Neural cell (in vitro differentiated cells): Measurements from ENCODE around the gene ZFYVE21. TPM values are rescaled to one million over a fixed set of nuclear protein-coding genes. Genes with fewer than 3 reads are reported as not detected.

Source experiments
- H2AFZ ChIP-seq: fragments of 200-600, 300-800 bp; sonication (generic), shearing (Covaris generic); 2 replicates; pipeline ENCODE4 v1.6.0; 2014; ENCODE audit warnings: low read depth, mild to moderate bottlenecking, antibody characterized with exemption, low read length, moderate library complexity
- H3F3A ChIP-seq: fragments of 200-600 bp; shearing (Covaris generic); 2 replicates; pipeline ENCODE4 v1.6.1; 2016; ENCODE audit warnings: mild to moderate bottlenecking, moderate library complexity, mixed read lengths, antibody characterized with exemption, low read length; ENCODE audit not compliant: insufficient read depth, poor library complexity, severe bottlenecking
- H3K27ac ChIP-seq: fragments of 200-600, 300-800 bp; sonication (generic), shearing (Covaris generic); 2 replicates; pipeline ENCODE4 v1.5.1; 2014; ENCODE audit warnings: mild to moderate bottlenecking, low read length, moderate library complexity
- H3K27me3 ChIP-seq: fragments of 300-800, 200-600 bp; sonication (generic), shearing (Covaris generic); 2 replicates; pipeline ENCODE4 v1.6.0; 2014; ENCODE audit warnings: mild to moderate bottlenecking, low read depth, low read length, moderate library complexity; ENCODE audit not compliant: insufficient read depth
- H3K36me3 ChIP-seq: fragments of 300-800, 200-600 bp; sonication (generic), shearing (Covaris generic); 2 replicates; pipeline ENCODE4 v1.5.1; 2014; ENCODE audit warnings: mild to moderate bottlenecking, antibody characterized with exemption, low read length, moderate library complexity; ENCODE audit not compliant: insufficient read depth
- H3K4me2 ChIP-seq: fragments of 300-800, 200-600 bp; sonication (generic), shearing (Covaris generic); 2 replicates; pipeline ENCODE4 v1.6.0; 2014; ENCODE audit warnings: mild to moderate bottlenecking, low read length
- H3K4me3 ChIP-seq: fragments of 300-800, 200-600 bp; sonication (generic), shearing (Covaris generic); 2 replicates; pipeline ENCODE4 v1.5.1; 2014; ENCODE audit warnings: mild to moderate bottlenecking, low read length, moderate library complexity
- H3K79me2 ChIP-seq: fragments of 200-600 bp; shearing (Covaris generic); replicated peaks from 2 replicates; pipeline ENCODE4 v1.6.0; 2014; ENCODE audit warnings: mild to moderate bottlenecking, low read length, moderate library complexity; ENCODE audit not compliant: insufficient read depth
- H3K9ac ChIP-seq: fragments of 300-800, 200-600 bp; sonication (generic), shearing (Covaris generic); 2 replicates; pipeline ENCODE4 v1.6.1; 2016; ENCODE audit warnings: mild to moderate bottlenecking, low read length, mixed read lengths
- H3K9me2 ChIP-seq: fragments of 200-600 bp; shearing (Covaris generic); 2 replicates; pipeline ENCODE4 v1.6.1; 2016; ENCODE audit warnings: mild to moderate bottlenecking, low read length, mixed read lengths; ENCODE audit not compliant: insufficient read depth
- H3K9me3 ChIP-seq: fragments of 200-600, 300-800 bp; sonication (generic), shearing (Covaris generic); 2 replicates; pipeline ENCODE4 v1.6.1; 2016; ENCODE audit warnings: mild to moderate bottlenecking, mixed run types, low read length, moderate library complexity, mixed read lengths
- H4K20me1 ChIP-seq: fragments of 200-600 bp; shearing (Covaris generic); 2 replicates; pipeline ENCODE4 v1.6.1; 2016; ENCODE audit warnings: mild to moderate bottlenecking, mixed run types; ENCODE audit not compliant: insufficient read depth
- EP300 ChIP-seq: fragments of 450-650 bp; conservative IDR thresholded peaks from 2 replicates; pipeline ENCODE4 v1.6.1; 2014; ENCODE audit warnings: antibody characterized with exemption, mild to moderate bottlenecking, moderate library complexity; ENCODE audit not compliant: poor library complexity, severe bottlenecking
- EZH2 ChIP-seq: fragments of 200-600, 300-800 bp; shearing (Covaris generic), sonication (generic); IDR thresholded peaks from 2 replicates; pipeline ENCODE4 v1.6.1; 2014; ENCODE audit warnings: antibody characterized with exemption, low read length, borderline replicate concordance, mild to moderate bottlenecking; ENCODE audit not compliant: insufficient read depth, poor library complexity, severe bottlenecking
- MXI1 ChIP-seq: fragments of 450-650 bp; conservative IDR thresholded peaks from 2 replicates; pipeline ENCODE4 v1.6.1; 2014; ENCODE audit warnings: antibody characterized with exemption, mild to moderate bottlenecking; ENCODE audit not compliant: poor library complexity, severe bottlenecking
- POLR2AphosphoS5 ChIP-seq: IDR thresholded peaks from 2 replicates; pipeline ENCODE4 v1.6.1; 2012
- RAD21 ChIP-seq: fragments of 450-650 bp; conservative IDR thresholded peaks from 2 replicates; pipeline ENCODE4 v1.6.1; 2014; ENCODE audit warnings: antibody characterized with exemption, mild to moderate bottlenecking, moderate library complexity
- SMC3 ChIP-seq: fragments of 450-650 bp; conservative IDR thresholded peaks from 2 replicates; pipeline ENCODE4 v1.6.1; 2014; ENCODE audit warnings: antibody characterized with exemption, mild to moderate bottlenecking, moderate library complexity; ENCODE audit not compliant: poor library complexity
- TAF1 ChIP-seq: IDR thresholded peaks from 2 replicates; pipeline ENCODE4 v1.6.1; 2012; ENCODE audit warnings: low read depth
- polyA plus RNA-seq: library from polyadenylated mRNA; depleted of rRNA; stranded (reverse); fragments of >200 nt; gene quantifications from 2 replicates; pipeline ENCODE4 v1.2.3, GENCODE V29; 2014
- TF ChIP-seq, protein P1 (sequence below): IDR thresholded peaks from 2 replicates; pipeline ENCODE4 v1.6.1; 2012; ENCODE audit warnings: borderline replicate concordance
- TF ChIP-seq, protein P2 (sequence below): fragments of 450-650 bp; IDR thresholded peaks from 2 replicates; pipeline ENCODE4 v1.5.1; 2014; ENCODE audit warnings: antibody characterized with exemption, mild to moderate bottlenecking, moderate library complexity; ENCODE audit not compliant: poor library complexity, severe bottlenecking

ZFYVE21 gene
- polyA plus RNA-seq, 1 donor from 2014 or later: 99.7 TPM

DNA sequence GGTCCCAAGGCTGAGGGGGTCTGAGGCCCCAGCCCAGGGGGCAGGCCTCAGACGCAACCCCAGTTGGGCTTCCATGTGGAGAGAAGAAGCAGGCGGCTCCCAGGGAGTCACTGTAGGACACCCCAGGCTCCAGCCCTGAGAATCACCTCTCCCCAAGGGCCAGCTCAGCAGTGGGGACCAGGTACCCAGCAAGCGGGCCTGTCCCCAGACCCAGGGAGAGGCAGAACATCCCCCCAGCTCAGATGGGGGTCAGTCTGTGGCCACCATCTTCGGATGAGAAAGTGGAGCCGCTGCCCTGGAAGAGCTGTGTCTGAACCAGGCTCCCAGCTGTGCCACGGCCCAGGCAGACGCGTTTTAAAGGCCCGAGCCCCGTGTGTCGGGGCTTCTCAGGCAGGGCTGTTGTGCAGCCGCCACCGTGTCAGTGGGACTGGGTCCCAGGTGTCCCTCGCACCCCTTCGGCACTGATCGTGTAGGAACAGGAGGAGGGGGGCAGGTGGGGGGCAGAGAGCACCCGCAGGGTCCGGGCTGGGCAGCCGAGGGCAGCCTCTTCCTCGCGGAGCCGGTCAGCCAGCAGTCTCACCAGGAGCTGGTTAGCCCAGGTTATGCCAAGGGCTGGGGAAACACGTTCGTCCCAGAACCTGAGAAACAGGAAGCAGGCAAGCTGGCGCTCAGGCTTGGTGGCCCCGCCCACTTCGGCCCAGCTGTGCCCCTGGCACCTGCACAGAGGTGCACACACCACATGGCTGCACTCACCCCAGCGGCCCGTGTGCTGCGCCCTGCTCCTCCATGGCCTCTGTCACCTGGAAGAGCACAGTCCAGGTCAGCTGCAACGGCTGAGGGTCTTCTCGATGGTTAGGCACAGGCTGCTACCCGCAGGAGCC is 17.0 kb upstream of the ZFYVE21 start:
- H2AFZ ChIP-seq: no peak overlapping the region
- no peak overlapping the region for H3K4me3 ChIP-seq
- H3K9ac ChIP-seq: no peak overlapping the region
- H3K27me3 ChIP-seq: no peaks in the 10 kb centered on the region
- no peak overlapping the region for H3K4me2 ChIP-seq
- no peaks in the 10 kb centered on the region for H3K9me3 ChIP-seq
- peaks cover 4% of the 10 kb centered on the region for H3K36me3 ChIP-seq
- H3K79me2 ChIP-seq: peaks cover 3% of the 10 kb centered on the region
- no peaks in the 10 kb centered on the region for H4K20me1 ChIP-seq
- no peak for TF ChIP-seq EZH2
- no peaks in the 10 kb centered on the region for H3K9me2 ChIP-seq
- no peak overlapping the region for H3K27ac ChIP-seq
- H3F3A ChIP-seq: no peaks in the 10 kb centered on the region

DNA sequence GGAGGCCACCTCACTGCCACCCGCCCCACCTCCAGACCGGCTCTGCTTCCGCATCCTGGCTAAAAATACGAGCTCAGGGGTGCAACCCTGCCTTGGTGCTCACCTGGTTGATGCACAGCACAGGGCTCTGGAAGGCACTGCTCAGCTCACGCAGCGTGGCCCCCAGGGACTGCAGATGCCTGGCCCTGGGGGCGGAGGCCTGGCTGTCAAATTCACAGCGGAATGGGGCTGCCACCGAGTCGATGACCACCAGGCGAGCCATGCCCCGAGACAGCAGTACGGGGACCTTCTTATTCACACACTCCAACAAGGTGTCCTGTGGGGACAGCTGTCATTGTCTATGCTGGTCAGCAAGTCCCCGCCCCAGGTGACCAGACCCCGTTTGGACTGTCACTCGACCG is 16.3 kb upstream of the ZFYVE21 start:
- H3K79me2 ChIP-seq: no peaks in the 10 kb centered on the region
- H3K9me2 ChIP-seq: no peaks in the 10 kb centered on the region
- H3K27me3 ChIP-seq: no peaks in the 10 kb centered on the region
- no peak overlapping the region for H3K27ac ChIP-seq
- H3K9ac ChIP-seq: no peak overlapping the region
- no peaks in the 10 kb centered on the region for H3F3A ChIP-seq
- H3K9me3 ChIP-seq: no peaks in the 10 kb centered on the region
- TF ChIP-seq MXI1 (no peak), TAF1 (no peak), SMC3 (no peak), EP300 (no peak), EZH2 (no peak), POLR2AphosphoS5 (no peak), RAD21 (no peak)
- TF ChIP-seq, protein P1, sequence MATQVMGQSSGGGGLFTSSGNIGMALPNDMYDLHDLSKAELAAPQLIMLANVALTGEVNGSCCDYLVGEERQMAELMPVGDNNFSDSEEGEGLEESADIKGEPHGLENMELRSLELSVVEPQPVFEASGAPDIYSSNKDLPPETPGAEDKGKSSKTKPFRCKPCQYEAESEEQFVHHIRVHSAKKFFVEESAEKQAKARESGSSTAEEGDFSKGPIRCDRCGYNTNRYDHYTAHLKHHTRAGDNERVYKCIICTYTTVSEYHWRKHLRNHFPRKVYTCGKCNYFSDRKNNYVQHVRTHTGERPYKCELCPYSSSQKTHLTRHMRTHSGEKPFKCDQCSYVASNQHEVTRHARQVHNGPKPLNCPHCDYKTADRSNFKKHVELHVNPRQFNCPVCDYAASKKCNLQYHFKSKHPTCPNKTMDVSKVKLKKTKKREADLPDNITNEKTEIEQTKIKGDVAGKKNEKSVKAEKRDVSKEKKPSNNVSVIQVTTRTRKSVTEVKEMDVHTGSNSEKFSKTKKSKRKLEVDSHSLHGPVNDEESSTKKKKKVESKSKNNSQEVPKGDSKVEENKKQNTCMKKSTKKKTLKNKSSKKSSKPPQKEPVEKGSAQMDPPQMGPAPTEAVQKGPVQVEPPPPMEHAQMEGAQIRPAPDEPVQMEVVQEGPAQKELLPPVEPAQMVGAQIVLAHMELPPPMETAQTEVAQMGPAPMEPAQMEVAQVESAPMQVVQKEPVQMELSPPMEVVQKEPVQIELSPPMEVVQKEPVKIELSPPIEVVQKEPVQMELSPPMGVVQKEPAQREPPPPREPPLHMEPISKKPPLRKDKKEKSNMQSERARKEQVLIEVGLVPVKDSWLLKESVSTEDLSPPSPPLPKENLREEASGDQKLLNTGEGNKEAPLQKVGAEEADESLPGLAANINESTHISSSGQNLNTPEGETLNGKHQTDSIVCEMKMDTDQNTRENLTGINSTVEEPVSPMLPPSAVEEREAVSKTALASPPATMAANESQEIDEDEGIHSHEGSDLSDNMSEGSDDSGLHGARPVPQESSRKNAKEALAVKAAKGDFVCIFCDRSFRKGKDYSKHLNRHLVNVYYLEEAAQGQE: no peak
- TF ChIP-seq, protein P2, sequence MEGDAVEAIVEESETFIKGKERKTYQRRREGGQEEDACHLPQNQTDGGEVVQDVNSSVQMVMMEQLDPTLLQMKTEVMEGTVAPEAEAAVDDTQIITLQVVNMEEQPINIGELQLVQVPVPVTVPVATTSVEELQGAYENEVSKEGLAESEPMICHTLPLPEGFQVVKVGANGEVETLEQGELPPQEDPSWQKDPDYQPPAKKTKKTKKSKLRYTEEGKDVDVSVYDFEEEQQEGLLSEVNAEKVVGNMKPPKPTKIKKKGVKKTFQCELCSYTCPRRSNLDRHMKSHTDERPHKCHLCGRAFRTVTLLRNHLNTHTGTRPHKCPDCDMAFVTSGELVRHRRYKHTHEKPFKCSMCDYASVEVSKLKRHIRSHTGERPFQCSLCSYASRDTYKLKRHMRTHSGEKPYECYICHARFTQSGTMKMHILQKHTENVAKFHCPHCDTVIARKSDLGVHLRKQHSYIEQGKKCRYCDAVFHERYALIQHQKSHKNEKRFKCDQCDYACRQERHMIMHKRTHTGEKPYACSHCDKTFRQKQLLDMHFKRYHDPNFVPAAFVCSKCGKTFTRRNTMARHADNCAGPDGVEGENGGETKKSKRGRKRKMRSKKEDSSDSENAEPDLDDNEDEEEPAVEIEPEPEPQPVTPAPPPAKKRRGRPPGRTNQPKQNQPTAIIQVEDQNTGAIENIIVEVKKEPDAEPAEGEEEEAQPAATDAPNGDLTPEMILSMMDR: no peak
- no peak overlapping the region for H3K4me3 ChIP-seq
- H3K36me3 ChIP-seq: no peaks in the 10 kb centered on the region
- H3K4me2 ChIP-seq: no peak overlapping the region
- no peaks in the 10 kb centered on the region for H4K20me1 ChIP-seq
- H2AFZ ChIP-seq: no peak overlapping the region
